Stimulated activated CD4-positive, alpha-beta T cell treated with anti-CD3 and anti-CD28 coated beads, Interleukin-4, amount 100 ng/mL, for 24 hours (primary cell): ENCODE measurements around the gene ANGPTL4.
A peak's percentile ranks its signal among the peaks of the same experiment; 100 is the strongest.
"Not testable (repeated sequence)": the region's sequence is repeated elsewhere in the genome, so short reads cannot be mapped to it uniquely, and the experiment has no call there.

Experiments
- DNase-seq: peaks from one replicate; pipeline ENCODE4 v3.0.0-alpha.2; 2020

The ANGPTL4 gene

GRCh38 chr19:8334458-8335342 lies 29.3 kb upstream of the ANGPTL4 start:
- no peak for DNase-seq

GRCh38 chr19:8335343-8336071 lies 28.4 kb upstream of the ANGPTL4 start:
- no peak for DNase-seq

GRCh38 chr19:8336072-8336569 lies 27.8 kb upstream of the ANGPTL4 start:
- no peak for DNase-seq

- no peak for DNase-seq
Observed at GRCh38 chr19:8336660-8337059, 27.3 kb upstream of the ANGPTL4 start.

- DNase-seq, result no peak
Observed at GRCh38 chr19:8337728-8338127, 26.2 kb upstream of the ANGPTL4 start.

- no peak for DNase-seq
Observed at GRCh38 chr19:8338835-8339234, 25.1 kb upstream of the ANGPTL4 start.

- DNase-seq, result no peak
Observed at GRCh38 chr19:8340341-8341096, 23.4 kb upstream of the ANGPTL4 start.

- DNase-seq, result not testable (repeated sequence)
Observed at GRCh38 chr19:8341504-8341903, 22.5 kb upstream of the ANGPTL4 start.

- DNase-seq, result no peak
Observed at GRCh38 chr19:8342316-8342683, 21.7 kb upstream of the ANGPTL4 start.

- peak; percentile 94 for DNase-seq
Observed at GRCh38 chr19:8342684-8343482, 21.1 kb upstream of the ANGPTL4 start, which contains the start of gene KANK3. TSS of gene KANK3 (minus strand) at chr19:8343262. CDS start at chr19:8337828, 5,434 bp downstream.

- DNase-seq, result no peak
Observed at GRCh38 chr19:8343483-8343844, 20.5 kb upstream of the ANGPTL4 start.

- DNase-seq, result not testable (repeated sequence)
Observed at GRCh38 chr19:8349629-8350372, 14.2 kb upstream of the ANGPTL4 start.

- no peak for DNase-seq
Observed at GRCh38 chr19:8352134-8352827, 11.7 kb upstream of the ANGPTL4 start.

- not testable (repeated sequence) for DNase-seq
Observed at GRCh38 chr19:8352845-8353244, 11.1 kb upstream of the ANGPTL4 start.

- DNase-seq, result no peak
Observed at GRCh38 chr19:8355631-8356402, 8.1 kb upstream of the ANGPTL4 start.

- DNase-seq, result no peak
Observed at GRCh38 chr19:8357007-8357521, 6.9 kb upstream of the ANGPTL4 start.

GRCh38 chr19:8358948-8359347 lies 5.0 kb upstream of the ANGPTL4 start:
- no peak for DNase-seq

GRCh38 chr19:8360196-8360595 lies 3.8 kb upstream of the ANGPTL4 start:
- no peak for DNase-seq

GRCh38 chr19:8361921-8362793 lies 1.8 kb upstream of the ANGPTL4 start:
- no peak for DNase-seq
